GM19463 (cell line): ENCODE results near the gene EIF1.
"Not testable (repeated sequence)": the region's sequence is repeated elsewhere in the genome, so short reads cannot be mapped to it uniquely, and the experiment has no call there.

Experiments
- ATAC-seq: cut with Tn5 transposase; IDR thresholded peaks from one replicate; pipeline ENCODE4 v1.9.1; 2021; ENCODE audit warnings: mild to moderate bottlenecking, moderate library complexity; ENCODE audit not compliant: unreplicated experiment

Gene EIF1

DNA sequence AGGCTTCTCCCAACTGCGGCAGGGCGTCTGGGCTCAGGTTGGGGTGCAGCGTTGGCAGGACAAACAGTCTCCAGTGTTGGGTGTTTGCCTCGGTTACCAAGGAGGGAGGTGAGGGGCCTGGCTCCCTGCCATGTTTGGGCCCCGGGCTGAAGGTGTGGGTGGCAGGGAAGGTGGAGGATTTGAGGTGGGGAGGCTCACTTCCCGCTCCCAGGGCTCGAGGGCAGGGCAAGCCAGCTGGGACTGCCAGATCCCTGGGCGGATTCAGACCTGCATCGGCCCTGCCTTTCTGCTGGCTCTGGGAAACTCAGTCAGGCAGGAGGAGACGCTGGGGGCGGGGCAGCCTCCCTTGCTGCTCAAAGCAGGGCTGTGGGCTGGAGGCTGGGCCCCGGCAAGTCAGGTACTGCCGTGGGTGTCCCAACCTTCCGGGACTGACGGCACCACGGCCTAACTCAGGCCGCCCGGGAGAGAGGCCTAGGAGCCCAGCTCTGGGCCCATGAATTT lies 33.0 kb upstream of the EIF1 start:
- no peak for ATAC-seq

DNA sequence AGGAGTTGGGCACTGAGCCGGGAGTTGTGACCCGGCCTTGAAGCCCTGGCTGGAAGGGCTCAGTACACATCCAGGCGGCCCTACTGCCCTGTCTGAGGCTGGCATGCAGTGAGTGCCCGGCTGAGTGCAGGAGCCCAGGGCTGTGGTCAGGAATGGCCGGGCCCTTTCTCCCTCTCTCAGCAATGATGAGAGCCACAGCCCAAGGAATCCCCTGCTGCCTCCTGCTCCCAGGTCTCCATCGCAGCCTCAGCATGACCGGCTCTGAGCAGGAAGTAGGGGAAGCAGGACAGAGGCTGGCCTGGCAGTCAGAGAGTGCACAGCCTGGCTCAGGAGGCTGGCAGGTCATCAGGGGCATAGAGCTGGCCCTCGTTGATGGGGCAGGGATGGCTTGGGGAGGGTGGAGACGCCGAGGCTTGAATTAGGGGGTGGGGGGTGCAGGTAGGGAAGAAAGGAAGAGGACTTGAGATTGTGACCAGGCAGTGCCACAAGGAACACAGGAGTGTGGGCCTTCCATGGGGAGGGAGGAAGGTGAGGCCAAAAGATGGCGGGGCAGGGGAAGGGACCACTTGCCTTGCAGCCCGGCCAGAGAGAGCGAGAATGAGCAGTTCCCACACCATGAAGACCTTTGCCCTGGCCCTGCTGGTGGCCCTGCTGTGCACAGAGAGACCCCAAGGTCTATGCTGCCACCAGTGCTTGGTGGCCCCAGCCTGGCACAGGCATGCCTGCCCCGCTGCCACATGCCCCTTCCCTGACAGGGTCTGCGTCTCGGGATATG lies 32.2 kb upstream of the EIF1 start:
- ATAC-seq = no peak

DNA sequence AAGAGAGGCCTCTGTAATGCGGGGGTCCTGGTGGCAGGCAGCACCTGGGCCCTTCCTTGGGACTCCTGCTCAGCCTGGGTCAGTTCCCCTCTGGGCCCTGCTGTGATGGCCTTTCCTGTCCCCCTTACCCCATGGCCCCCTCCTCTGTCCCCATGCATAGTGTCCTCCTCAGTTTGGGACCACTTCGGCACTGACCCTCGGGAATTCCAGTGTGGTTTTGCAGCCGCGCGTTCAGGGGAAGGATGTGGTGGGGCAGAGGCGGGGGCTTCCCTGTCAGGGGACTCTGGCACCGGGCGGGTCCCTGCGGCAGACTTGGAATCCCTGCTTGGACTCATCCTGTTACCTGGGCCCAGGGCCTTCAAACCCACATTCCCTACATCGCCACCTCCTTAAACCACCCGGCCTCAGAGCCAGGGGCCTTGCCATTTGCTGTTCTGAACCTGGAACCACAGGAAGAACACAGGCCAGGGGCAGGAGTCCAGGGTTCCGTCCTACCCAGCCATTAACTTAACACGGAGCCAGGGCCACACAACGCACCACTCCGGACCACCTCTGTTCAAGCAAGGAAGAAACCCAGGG lies 31.4 kb upstream of the EIF1 start:
- no peak for ATAC-seq

DNA sequence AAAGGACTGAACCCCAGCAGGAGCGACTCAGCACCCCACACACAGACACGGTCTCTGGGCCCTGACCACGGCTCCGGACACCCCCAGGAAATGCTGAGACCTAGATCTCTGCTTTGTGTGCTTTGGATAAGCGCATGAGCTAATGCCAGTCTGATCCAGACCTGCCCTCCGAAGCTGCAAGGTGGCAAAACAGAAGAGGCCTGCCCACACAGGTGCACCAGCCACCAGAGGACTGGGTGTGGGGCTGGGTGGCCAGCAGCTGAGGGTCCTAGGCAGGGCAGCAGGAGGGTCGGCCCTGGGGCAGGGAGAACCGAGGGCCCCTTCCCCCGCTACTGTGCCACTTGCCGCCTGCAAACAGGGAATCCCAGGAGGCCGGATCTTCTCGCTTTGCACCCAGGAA lies 30.7 kb upstream of the EIF1 start:
- no peak for ATAC-seq

DNA sequence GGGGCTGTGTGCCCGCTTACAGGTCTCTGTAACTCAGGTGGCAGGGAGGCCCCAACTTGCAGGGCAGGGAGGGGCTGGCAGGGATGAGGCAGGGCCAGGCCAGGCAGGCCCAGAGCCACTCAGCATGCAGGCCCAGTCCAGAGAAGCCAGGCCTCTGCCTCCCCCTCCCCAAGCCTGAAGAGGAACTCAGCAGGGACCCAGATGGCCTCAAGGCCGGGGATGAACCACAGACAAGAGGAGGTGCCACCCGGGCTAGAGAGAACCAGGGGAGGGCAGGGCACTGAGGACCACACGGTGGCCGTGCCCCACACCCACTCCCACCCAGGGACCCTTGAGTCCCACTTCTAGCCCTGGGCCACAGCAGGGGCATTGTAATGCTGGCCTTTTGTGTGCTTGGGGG lies 29.8 kb upstream of the EIF1 start:
- ATAC-seq = no peak

DNA sequence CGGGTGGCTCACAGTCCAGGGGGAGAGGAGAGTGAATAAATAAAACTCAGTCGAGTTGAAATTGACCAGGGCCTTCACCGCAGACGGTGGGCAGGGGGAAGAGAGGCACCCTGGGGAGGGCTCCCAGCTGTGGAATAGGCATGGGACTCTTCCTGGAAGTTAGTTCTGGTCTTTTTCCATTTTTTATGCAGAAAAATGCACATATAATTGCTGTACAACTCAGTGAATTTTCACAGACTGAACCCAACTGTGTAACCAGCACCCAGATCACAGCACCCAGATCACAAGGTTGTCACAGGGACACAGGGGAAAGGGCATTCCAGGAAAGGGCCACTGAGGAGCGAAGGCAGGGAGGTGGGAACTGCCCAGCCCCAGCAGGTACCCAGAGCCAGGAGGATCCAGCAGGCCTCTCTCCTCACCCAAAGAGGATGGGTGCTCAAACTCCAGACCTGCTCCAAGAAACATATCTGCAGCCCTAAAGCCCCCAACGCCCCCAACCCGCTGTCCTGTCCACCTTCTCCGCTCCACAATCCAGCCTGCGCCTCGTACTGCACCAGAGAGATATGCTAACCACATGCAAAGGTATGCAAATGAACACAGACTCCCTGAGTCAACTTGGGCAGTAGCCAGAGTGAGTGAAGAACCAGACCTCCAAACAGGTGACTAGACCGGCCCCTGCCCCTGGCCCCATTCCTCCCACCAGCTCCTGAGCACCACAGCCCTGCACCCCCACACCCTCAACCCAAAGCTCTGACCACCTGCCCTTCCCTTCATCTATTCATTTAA lies 29.1 kb upstream of the EIF1 start:
- ATAC-seq = no peak

DNA sequence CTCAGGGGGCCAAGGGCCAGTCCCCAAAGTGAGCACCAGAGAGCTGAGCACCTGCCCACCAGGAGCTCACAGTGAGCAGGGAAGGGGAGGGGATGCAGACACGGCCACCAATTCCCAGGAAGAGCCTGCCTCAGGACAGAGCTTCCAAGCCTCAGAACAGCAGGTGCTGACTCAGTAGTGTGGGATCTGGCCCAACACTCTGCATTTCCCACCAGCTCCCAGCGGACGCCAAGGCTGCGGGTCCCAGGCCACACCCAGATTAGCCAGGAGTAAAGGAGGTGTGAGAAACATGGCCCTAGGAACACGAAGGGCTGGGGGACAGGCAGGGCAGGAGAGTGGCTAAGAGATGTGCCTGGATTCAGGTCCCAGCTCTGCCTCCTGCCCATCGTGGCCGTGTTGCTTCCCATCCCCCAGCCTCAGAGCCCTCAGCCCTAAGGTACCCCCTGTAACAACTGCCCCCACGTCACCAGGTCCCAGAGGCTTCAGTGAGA lies 28.4 kb upstream of the EIF1 start:
- ATAC-seq = no peak

DNA sequence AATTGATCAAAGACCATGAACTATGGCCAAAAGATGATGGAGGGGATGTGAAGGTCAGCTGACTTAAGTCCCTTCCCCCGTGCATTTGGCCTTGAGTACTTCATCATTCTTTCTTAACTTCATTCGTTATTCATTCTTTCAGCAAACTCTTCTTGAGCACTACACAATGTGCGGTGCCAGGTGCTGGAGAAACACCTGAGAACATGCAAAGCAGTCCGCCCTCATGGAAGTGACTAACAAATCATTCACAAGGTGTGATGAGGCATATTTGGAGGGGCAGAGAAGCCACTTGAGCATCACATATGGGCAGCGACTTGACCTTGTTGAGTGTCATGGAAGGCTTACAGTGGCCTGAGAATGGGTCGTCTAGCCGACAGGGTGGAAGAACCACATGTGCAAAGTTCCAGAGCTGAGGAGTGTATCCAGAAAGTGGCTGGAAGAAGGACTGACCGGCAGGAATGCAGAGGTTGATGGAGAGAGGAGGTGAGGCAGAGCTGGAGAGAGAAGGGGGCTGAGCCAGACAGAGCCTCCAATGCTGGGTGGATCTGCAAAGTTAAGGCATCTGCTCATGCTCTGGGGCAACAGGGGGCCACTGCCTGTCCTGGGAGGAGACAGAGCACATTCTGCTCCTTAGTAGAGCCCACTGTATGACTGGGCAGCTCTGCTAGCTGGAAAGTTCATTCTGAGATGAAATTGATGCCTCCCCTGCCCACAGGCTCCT lies 25.1 kb upstream of the EIF1 start:
- ATAC-seq = no peak

DNA sequence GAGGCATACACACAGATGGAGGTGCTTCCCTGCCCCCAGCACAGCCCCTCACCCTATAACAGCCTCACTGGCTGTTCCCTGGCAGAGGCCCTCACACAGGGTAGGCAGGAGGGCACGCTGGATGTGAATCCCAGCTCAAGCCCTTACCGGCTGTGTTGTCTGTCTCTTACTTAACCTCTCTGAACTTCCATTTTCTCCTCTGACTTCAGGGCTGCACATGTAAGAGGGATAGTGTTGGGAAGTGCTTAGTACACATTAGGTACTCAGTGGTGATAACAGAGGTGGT lies 24.6 kb upstream of the EIF1 start:
- ATAC-seq = no peak

DNA sequence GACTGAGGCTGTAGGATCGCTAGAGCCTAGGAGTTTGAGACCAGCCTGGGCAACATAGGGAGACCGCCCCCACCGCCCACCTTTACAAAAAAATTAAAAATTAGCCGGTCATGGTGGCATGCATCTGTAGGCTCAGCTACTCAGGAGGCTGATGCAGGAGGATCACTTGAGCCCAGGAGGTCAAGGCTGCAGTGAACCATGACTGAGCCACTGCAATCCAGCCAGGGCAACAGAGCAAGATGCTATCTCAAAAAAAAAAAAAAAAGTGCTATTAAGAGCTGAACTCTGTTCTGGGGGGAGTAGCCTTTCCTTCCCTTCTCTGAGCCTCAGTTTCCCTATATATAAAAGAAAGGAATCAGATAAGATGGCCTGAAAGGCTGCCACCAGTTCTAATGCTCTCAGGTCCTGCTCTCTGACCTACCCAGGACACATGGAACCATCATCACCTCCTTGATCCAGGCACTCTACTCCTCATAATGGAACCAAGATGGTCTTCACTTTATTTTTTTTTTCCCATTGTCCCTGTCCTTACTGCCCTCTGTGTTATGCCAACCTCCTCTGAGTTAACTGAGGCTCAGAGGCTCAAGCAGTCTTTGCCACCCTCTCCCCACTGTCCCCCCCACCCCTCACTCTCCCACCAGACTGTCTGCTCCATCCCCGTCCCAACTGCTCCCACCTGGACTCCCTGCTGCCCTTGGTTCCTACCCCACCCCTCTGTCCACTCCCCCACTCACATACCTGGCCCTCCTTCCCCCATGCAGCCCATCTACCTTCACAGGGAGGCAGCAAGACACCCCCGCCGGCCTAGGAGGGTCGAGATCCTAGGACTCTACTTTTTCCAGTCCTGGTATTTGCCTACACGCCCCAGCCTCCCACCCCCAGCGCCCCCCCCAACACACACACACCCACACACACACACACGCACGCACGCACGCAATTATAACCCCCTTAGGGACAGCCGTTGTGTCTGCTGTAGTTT lies 23.8 kb upstream of the EIF1 start:
- ATAC-seq = no peak

DNA sequence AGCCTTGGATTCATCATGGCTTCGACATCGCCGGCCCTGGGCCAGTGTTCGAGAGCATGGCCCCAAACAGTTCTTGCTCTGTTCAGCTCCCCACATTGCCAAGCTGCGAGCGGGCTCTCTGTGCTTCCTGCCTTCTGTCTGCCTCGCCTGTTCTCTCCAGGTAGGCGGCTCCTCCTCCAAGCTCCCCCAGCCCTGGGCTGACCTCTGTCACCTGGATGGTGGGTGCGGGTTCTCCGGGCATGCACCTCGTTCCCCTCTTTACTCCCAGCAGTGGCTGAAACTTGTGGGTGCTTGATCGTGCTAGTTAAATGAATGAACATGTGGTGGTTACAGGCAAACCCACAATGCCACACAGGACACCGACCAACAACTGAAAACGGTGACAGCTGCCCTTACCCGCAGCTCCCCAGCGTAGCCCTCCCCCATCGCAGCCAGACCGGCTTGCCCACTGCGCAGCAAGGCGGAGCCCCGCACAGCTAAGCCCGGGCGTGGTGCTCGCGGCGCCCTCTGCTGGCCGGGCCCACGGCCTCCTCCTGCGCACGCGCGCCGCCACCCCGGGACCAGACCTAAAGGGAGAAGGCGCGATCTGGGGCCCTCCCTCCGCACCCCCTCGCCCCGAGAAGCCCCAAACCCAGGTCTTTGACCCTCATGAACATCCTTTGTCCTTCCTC lies 23.0 kb upstream of the EIF1 start:
- ATAC-seq = peak; percentile 69

DNA sequence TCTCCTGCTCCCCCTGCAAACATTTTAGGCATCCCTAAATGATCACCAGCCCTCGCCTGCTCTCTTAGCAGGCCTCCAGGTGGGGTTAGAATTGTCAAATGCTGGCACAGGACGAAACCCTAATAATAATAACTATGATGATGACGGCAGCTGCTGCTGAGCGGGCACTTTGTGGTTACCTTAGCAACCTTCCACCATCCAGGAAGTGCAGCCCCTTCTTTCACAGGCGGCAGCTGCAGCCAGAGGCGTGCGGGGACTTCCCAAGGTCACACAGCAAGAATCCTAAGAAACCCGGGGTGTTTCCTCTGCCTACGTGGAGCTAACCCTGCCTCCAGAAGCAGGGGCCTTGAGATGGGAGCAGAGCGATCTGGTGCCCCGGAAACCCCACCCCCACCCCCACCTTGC lies 22.4 kb upstream of the EIF1 start:
- peak; percentile 38 for ATAC-seq

DNA sequence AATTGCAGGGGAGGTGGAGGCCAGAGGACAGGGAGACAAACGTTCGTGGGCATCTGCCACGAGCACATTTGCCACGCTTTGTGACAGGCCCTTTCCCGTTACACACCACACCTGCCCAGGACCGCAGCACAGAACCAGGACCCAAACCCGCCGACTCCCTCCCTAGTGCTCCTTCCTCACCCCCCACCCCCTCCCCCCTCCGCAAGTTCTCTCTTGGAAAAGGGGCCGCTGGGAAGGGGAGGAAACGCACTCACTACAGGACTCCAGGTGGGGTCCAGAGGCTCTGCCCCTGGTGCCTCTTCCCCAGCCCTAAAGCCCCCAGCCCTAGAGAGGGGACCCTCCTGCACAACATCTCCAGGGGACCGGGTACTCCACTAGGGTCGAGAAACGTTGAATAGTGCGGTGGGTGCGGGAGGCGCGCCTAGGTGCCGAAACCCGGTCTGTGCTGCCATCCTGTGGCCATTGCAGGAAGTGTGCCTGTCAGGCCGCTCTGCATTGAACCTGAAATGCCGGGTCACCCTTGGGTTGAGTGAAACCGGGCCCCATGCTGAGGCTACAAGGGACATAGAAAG lies 21.9 kb upstream of the EIF1 start:
- peak; percentile 35 for ATAC-seq

DNA sequence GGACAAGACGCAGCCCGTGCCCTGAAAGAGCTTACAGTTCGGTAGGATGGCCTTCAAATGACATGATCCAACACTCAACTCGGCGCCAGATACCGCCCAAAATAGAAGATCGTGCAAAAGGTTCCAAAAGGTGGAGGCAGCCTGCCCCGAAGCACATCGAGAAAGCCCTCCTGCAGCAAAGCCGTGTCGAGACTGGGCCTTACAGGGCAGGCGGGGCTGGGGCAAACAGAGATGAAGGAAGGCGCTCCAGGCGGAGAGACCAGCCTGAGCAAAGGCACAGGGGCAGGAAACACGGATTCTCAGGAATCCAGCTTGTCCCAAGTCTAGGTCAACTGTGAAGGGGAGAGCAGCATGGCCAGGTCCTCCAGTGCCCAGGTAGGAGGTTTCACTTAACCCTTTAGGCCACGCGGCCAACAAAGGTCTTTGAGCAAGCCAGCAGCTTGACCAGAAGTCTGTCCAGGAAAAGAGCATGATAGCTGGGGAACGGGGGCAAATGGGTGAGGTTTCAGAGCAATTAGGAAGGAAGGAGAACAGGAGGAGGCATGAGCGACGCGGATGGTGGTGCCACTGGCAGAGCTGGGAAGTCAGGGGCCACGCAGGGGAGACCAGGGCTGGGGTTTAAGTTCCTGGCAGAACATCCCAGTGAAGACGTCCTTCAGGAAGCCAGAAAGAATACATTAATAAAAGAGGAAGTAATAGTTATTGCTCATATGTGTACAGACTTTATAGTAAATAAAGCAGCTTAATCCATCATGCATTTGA lies 21.2 kb upstream of the EIF1 start:
- ATAC-seq = no peak

DNA sequence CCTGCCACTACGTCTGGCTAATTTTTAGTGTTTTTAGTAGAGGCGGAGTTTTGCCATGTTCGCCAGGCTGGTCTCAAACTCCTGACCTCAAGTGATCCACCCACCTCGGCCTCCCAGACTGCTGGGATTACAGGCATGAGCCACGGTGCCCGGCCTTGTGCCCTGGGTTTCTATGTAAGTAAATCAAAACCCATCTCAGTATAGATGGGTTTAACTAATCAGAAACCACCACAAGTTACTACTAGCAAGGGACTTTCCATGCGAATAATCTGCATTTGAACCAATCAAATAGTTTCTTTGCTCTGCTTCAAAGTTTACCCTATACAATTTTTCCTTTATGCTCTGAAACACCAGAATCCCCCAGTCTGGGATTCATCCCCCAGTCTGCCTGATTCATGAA lies 16.5 kb upstream of the EIF1 start:
- ATAC-seq = no peak

DNA sequence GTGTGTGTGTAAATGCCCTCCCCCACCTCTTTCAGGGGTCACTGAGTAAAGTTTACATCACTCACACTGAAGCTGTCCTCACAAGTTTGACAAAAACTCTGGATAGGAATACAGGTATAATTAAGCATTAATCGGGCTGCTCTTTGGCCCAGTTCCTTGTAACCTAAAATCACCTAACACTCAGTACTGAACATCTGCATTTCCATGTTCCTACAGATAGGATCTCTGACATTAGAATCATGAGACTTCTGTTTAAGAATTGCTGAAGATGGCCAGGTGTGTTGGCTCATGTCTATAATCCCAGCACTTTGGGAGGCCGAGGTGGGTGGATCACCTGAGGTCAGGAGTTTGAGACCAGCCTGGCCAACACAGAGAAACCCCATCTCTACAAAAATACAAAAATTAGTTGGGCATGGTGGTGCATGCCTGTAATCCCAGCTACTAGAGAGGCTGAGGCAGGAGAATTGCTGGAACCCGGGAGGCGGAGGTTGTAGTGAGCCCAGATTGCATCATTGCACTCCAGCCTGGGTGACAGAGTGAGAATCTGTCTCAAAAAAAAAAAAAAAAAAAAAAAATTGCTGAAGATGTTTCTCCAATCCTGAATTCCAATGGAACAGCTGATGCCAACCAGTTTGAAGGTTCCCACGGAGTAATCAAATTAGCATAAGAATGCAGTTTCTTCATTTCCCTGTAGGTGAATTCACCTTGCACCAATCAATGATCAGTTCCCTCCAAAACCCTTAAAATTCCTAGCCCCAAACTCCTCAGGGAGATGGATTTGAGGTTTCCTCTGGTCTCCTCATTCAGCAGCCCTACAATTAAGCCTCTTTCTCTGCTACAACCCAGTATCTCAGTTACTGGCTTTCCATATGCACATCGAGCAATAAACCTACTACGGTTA lies 13.3 kb upstream of the EIF1 start:
- not testable (repeated sequence) for ATAC-seq

DNA sequence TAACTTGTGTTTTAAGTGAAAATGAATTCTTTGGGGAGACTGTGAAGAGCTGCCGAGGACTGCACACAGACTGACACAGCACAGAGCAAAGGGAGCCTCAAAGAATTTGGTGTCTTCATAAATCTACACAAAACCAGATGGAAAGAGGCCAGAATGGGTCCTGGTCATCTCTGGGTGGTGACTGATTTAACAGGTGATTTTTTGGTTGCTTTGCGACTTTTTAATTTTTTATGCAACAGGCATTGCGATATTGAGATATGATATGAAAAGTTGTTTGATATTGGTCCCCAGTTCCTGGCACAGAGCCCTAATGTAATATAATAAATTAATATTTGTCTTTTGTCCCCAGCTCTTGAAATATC lies 12.6 kb upstream of the EIF1 start:
- no peak for ATAC-seq
